IMR-90 (cell line): ENCODE data around the gene KRTAP7-1. TPM values are rescaled to one million over a fixed set of nuclear protein-coding genes. Genes with fewer than 3 reads are reported as not detected.

Experiments used
- ATAC-seq: fragments of 200-7000 bp; cut with Tn5 transposase; 2 replicates; pipeline ENCODE4 v1.9.1; 2020; ENCODE audit warnings: low read depth, mild to moderate bottlenecking, moderate library complexity
- BruUV-seq: library from RNA; stranded (reverse); fragments of 400-500 nt; replicated peaks from 2 replicates; lab custom pipeline; 2021; lab: Mats Ljungman, UMichigan
- CTCF ChIA-PET: fragments of 300-600 bp; formaldehyde crosslinking; extraction: SDS; loops from one replicate; lab custom pipeline; 2021; ENCODE audit warnings: antibody characterized with exemption; lab: Yijun Ruan, JAX
- POLR2A ChIA-PET: fragments of 300-600 bp; sonication (Branson Sonifier 250); formaldehyde crosslinking; loops from one replicate; lab custom pipeline; 2022; ENCODE audit warnings: antibody characterized with exemption; ENCODE audit not compliant: unreplicated experiment; lab: Charles Lee
- DNase-seq: peaks from one replicate; pipeline ENCODE4 v3.0.0; 2013
- H2AFZ ChIP-seq: replicated peaks from 2 replicates; pipeline ENCODE3; 2013; ENCODE audit warnings: low read length, mild to moderate bottlenecking; ENCODE audit not compliant: poor library complexity
- H2AK5ac ChIP-seq: 2 replicates; pipeline ENCODE4 v1.6.1; 2013; ENCODE audit warnings: low read depth, low read length, inconsistent platforms
- H2AK9ac ChIP-seq: replicated peaks from 2 replicates; pipeline ENCODE3; 2013; ENCODE audit warnings: mild to moderate bottlenecking, low read depth, low read length, moderate library complexity; ENCODE audit not compliant: poor library complexity
- H2BK120ac ChIP-seq: 2 replicates; pipeline ENCODE4 v1.6.1; 2013; ENCODE audit warnings: low read depth, low read length, inconsistent platforms
- H2BK15ac ChIP-seq: 3 replicates; pipeline ENCODE4 v1.6.1; 2013; ENCODE audit warnings: low read depth, low read length, inconsistent platforms
- H2BK20ac ChIP-seq: 2 replicates; pipeline ENCODE4 v1.6.1; 2013; ENCODE audit warnings: low read depth, mild to moderate bottlenecking, inconsistent platforms, low read length, moderate library complexity
- H2BK5ac ChIP-seq: 2 replicates; pipeline ENCODE4 v1.6.1; 2013; ENCODE audit warnings: mild to moderate bottlenecking, low read depth, low read length, inconsistent platforms; ENCODE audit not compliant: poor library complexity, severe bottlenecking
- H3K14ac ChIP-seq: replicated peaks from 2 replicates; pipeline ENCODE4 v1.6.1; 2013; ENCODE audit warnings: low read depth, low read length, inconsistent platforms
- H3K18ac ChIP-seq: 2 replicates; pipeline ENCODE4 v1.6.1; 2013; ENCODE audit warnings: low read depth, low read length, control low read depth
- H3K23ac ChIP-seq: 2 replicates; pipeline ENCODE4 v1.6.1; 2013; ENCODE audit warnings: low read depth, low read length, inconsistent platforms
- H3K27ac ChIP-seq: 2 replicates; pipeline ENCODE4 v1.5.1; 2013; ENCODE audit warnings: mild to moderate bottlenecking, control low read depth, low read length; ENCODE audit not compliant: insufficient read depth
- H3K27me3 ChIP-seq: 2 replicates; pipeline ENCODE4 v1.6.1; 2013; ENCODE audit warnings: low read length; ENCODE audit not compliant: control insufficient read depth, insufficient read depth
- H3K36me3 ChIP-seq: 2 replicates; pipeline ENCODE4 v1.6.1; 2013; ENCODE audit warnings: low read length, mixed read lengths; ENCODE audit not compliant: control insufficient read depth, insufficient read depth
- H3K4ac ChIP-seq: 2 replicates; pipeline ENCODE4 v1.6.1; 2013; ENCODE audit warnings: low read depth, low read length, inconsistent platforms
- H3K4me1 ChIP-seq: 2 replicates; pipeline ENCODE4 v1.6.1; 2013; ENCODE audit warnings: low read length, mixed read lengths; ENCODE audit not compliant: control insufficient read depth, insufficient read depth
- H3K4me2 ChIP-seq: 2 replicates; pipeline ENCODE4 v1.6.1; 2013; ENCODE audit warnings: low read depth, mild to moderate bottlenecking, control low read depth, low read length, moderate library complexity
- H3K4me3 ChIP-seq: 2 replicates; pipeline ENCODE4 v1.5.1; 2013; ENCODE audit warnings: low read depth, mild to moderate bottlenecking, control low read depth, low read length, moderate library complexity; ENCODE audit not compliant: insufficient read depth
- H3K56ac ChIP-seq: 2 replicates; pipeline ENCODE4 v1.6.1; 2013; ENCODE audit warnings: low read length, inconsistent platforms; ENCODE audit not compliant: insufficient read depth; ENCODE audit errors: extremely low read depth
- H3K79me1 ChIP-seq, 2 experiments: 2 replicates each; pipeline ENCODE4 v1.6.1; 2013; ENCODE audit warnings: low read length in 2 of 2, inconsistent platforms in 1 of 2, low read depth in 1 of 2
- H3K9ac ChIP-seq: 2 replicates; pipeline ENCODE4 v1.6.1; 2013; ENCODE audit warnings: low read depth, low read length, control low read depth
- H3K9me1 ChIP-seq: 2 replicates; pipeline ENCODE4 v1.6.1; 2013; ENCODE audit warnings: low read length, inconsistent platforms; ENCODE audit not compliant: insufficient read depth
- H3K9me3 ChIP-seq: 2 replicates; pipeline ENCODE4 v1.6.1; 2013; ENCODE audit warnings: low read length; ENCODE audit not compliant: control insufficient read depth, insufficient read depth
- H4K20me1 ChIP-seq: 2 replicates; pipeline ENCODE4 v1.6.1; 2013; ENCODE audit warnings: low read length, inconsistent platforms; ENCODE audit not compliant: insufficient read depth
- H4K5ac ChIP-seq: 2 replicates; pipeline ENCODE4 v1.6.1; 2013; ENCODE audit warnings: mild to moderate bottlenecking, low read depth, low read length, control low read depth
- H4K8ac ChIP-seq, 2 experiments: 2 replicates each; pipeline ENCODE4 v1.6.1; 2013; ENCODE audit warnings: low read depth in 2 of 2, low read length in 2 of 2, control low read depth in 1 of 2, inconsistent platforms in 1 of 2
- H4K91ac ChIP-seq: 2 replicates; pipeline ENCODE4 v1.6.1; 2013; ENCODE audit warnings: low read depth, low read length, inconsistent platforms; ENCODE audit not compliant: insufficient read depth
- BHLHE40 ChIP-seq: fragments of 150-350 bp; IDR thresholded peaks from 2 replicates; pipeline ENCODE4 v1.6.1; 2016; ENCODE audit warnings: mild to moderate bottlenecking, low read depth, low read length
- CHD1 ChIP-seq: IDR thresholded peaks from 2 replicates; pipeline ENCODE4 v1.6.1; 2012; ENCODE audit warnings: low read depth, low read length, improper control_type of control experiment
- MAFK ChIP-seq: IDR thresholded peaks from 2 replicates; pipeline ENCODE4 v1.6.1; 2012; ENCODE audit warnings: low read depth, low read length, improper control_type of control experiment
- MAZ ChIP-seq: IDR thresholded peaks from 2 replicates; pipeline ENCODE4 v1.6.1; 2012; ENCODE audit warnings: low read depth, mild to moderate bottlenecking, low read length, improper control_type of control experiment, moderate library complexity, borderline replicate concordance
- NFE2L2 ChIP-seq: fragments of 150-350 bp; IDR thresholded peaks from 2 replicates; pipeline ENCODE4 v1.6.1; 2016; ENCODE audit warnings: low read depth, mild to moderate bottlenecking, low read length
- POLR2A ChIP-seq: IDR thresholded peaks from 2 replicates; pipeline ENCODE4 v1.6.1; 2012; ENCODE audit warnings: mild to moderate bottlenecking, low read depth, low read length
- RAD21 ChIP-seq: IDR thresholded peaks from 2 replicates; pipeline ENCODE4 v1.6.1; 2012; ENCODE audit warnings: low read length, improper control_type of control experiment
- RCOR1 ChIP-seq: IDR thresholded peaks from 2 replicates; pipeline ENCODE4 v1.6.1; 2012; ENCODE audit warnings: mild to moderate bottlenecking, low read length, improper control_type of control experiment; ENCODE audit not compliant: insufficient replicate concordance
- RFX5 ChIP-seq: IDR thresholded peaks from 2 replicates; pipeline ENCODE4 v1.8.0; 2012; ENCODE audit warnings: low read depth, mild to moderate bottlenecking, low read length, moderate library complexity
- WGBS, 2 experiments: methylation state at CpG; one replicate each; pipeline versions ENCODE4 v1.1.5 to v1.1.7; 2013; ENCODE audit warnings: missing lambda C conversion rate in 2 of 2; ENCODE audit not compliant: insufficient read length in 1 of 2; ENCODE audit errors: extremely low coverage in 2 of 2; 5-methylcytosine and 5-hydroxymethylcytosine counted together
- dilution Hi-C: fragments of 300-500 bp; cut with HindIII; formaldehyde crosslinking; loops from one replicate; pipeline ENCODE4 v1.14.3; 2018; ENCODE audit warnings: low sequenced_read_pairs; ENCODE audit not compliant: unreplicated experiment
- in situ Hi-C: fragments of 300-500 bp; cut with MboI; formaldehyde crosslinking; loops from 3 replicates; pipeline ENCODE4 v1.14.3; 2019; ENCODE audit warnings: low sequenced_read_pairs, inconsistent platforms, mixed read lengths
- intact Hi-C: fragments of 100-400 bp; cut with micrococcal nuclease; formaldehyde crosslinking; loops from 2 replicates; pipeline ENCODE4 v1.10.0; 2022
- polyA plus RNA-seq, 3 experiments: library from polyadenylated mRNA; depleted of rRNA; stranded (reverse); fragments of >200 nt; gene quantifications; 2 replicates each; pipeline ENCODE4 v1.2.3, GENCODE V29; 2012; ENCODE audit warnings: low replicate concordance in 1 of 3
- total RNA-seq: library from RNA; depleted of rRNA; stranded (reverse); fragments of >200 nt; gene quantifications from 2 replicates; pipeline ENCODE4 v1.2.3, GENCODE V29; 2012
- TF ChIP-seq, protein P1 (sequence below): fragments of 150-350 bp; IDR thresholded peaks from 2 replicates; pipeline ENCODE4 v1.6.1; 2017; ENCODE audit warnings: mild to moderate bottlenecking, antibody characterized with exemption, low read length, low read depth
- TF ChIP-seq, protein P2 (sequence below): fragments of 150-350 bp; IDR thresholded peaks from 2 replicates; pipeline ENCODE4 v1.6.1; 2016; ENCODE audit warnings: low read depth, mild to moderate bottlenecking, low read length, moderate library complexity, borderline replicate concordance
- TF ChIP-seq, protein P3 (sequence below): conservative IDR thresholded peaks from 2 replicates; pipeline ENCODE4 v1.5.1; 2012; ENCODE audit warnings: mild to moderate bottlenecking, low read depth, low read length, improper control_type of control experiment

The KRTAP7-1 gene
- total and polyA plus RNA-seq, 2 of the 4 experiments (the other 2 are of a cell fraction), result not detected

DNA sequence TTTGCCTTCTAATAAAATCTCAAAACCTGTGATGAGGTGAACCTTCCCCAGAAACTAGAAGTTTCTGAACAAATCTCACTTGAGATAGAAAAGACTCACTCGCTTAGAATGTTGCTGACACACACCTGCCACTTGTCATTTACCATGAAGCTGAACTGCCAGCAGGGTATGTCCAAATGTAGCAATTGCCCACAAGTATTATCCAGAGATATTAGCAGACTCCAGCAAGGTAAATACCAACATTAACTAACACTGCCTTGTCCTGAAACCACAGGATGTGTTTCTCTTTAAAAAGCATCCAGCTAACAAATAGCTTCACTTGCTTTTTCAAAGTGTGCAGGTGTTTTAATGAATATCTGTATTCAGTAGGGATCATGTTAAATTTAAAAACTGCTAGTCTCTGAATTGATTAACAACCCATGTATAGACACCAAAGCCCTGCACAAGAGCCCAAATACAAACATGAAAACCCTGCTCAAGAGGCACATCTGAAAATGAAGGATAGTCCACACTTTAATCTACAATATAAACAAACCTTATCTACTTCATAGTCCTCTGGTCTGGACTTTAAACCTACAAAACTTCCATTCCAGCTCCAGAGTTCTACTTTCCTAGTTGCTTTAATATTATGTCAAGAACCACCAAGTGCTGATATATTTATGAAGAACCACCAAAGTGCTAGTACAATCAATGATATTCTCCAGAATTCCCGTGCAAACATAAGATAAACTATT lies 35.8 kb downstream of the KRTAP7-1 start:
- H3K36me3 ChIP-seq, result no peaks in the 10 kb centered on the region
- no peak for TF ChIP-seq RAD21
- TF ChIP-seq, protein P1, sequence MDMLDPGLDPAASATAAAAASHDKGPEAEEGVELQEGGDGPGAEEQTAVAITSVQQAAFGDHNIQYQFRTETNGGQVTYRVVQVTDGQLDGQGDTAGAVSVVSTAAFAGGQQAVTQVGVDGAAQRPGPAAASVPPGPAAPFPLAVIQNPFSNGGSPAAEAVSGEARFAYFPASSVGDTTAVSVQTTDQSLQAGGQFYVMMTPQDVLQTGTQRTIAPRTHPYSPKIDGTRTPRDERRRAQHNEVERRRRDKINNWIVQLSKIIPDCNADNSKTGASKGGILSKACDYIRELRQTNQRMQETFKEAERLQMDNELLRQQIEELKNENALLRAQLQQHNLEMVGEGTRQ, result no peak
- TF ChIP-seq RFX5, result no peak
- no peak for TF ChIP-seq BHLHE40
- TF ChIP-seq MAFK, result no peak
- TF ChIP-seq, protein P2, sequence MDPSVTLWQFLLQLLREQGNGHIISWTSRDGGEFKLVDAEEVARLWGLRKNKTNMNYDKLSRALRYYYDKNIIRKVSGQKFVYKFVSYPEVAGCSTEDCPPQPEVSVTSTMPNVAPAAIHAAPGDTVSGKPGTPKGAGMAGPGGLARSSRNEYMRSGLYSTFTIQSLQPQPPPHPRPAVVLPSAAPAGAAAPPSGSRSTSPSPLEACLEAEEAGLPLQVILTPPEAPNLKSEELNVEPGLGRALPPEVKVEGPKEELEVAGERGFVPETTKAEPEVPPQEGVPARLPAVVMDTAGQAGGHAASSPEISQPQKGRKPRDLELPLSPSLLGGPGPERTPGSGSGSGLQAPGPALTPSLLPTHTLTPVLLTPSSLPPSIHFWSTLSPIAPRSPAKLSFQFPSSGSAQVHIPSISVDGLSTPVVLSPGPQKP, result no peak
- no peak for TF ChIP-seq MAZ
- TF ChIP-seq, protein P3, sequence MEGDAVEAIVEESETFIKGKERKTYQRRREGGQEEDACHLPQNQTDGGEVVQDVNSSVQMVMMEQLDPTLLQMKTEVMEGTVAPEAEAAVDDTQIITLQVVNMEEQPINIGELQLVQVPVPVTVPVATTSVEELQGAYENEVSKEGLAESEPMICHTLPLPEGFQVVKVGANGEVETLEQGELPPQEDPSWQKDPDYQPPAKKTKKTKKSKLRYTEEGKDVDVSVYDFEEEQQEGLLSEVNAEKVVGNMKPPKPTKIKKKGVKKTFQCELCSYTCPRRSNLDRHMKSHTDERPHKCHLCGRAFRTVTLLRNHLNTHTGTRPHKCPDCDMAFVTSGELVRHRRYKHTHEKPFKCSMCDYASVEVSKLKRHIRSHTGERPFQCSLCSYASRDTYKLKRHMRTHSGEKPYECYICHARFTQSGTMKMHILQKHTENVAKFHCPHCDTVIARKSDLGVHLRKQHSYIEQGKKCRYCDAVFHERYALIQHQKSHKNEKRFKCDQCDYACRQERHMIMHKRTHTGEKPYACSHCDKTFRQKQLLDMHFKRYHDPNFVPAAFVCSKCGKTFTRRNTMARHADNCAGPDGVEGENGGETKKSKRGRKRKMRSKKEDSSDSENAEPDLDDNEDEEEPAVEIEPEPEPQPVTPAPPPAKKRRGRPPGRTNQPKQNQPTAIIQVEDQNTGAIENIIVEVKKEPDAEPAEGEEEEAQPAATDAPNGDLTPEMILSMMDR, result no peak
- no peak for TF ChIP-seq RCOR1
- no peak for TF ChIP-seq POLR2A
- no peak for TF ChIP-seq NFE2L2
- no peak for TF ChIP-seq CHD1
- H4K5ac ChIP-seq, result no peak overlapping the region
- CTCF ChIA-PET, result no interaction called here
- intact Hi-C loops (no loop called here), in situ Hi-C loops (no loop called here), dilution Hi-C loops (no loop called here)
- no peak overlapping the region for H3K4ac ChIP-seq
- no peak overlapping the region for H2BK120ac ChIP-seq
- no peak overlapping the region for H3K4me3 ChIP-seq
- no peaks in the 10 kb centered on the region for H3K79me1 ChIP-seq
- no peaks in the 10 kb centered on the region for H3K4me1 ChIP-seq
- no peak overlapping the region for H2AK5ac ChIP-seq
- H2BK15ac ChIP-seq, result no peak overlapping the region
- H3K27me3 ChIP-seq, result no peaks in the 10 kb centered on the region
- no peak overlapping the region for H4K8ac ChIP-seq
- H2BK5ac ChIP-seq, result no peak overlapping the region
- H4K91ac ChIP-seq, result no peak overlapping the region
- no peak overlapping the region for H3K18ac ChIP-seq
- H3K9me3 ChIP-seq, result peaks cover 6% of the 10 kb centered on the region
- no peak overlapping the region for H2BK20ac ChIP-seq
- WGBS, 2 experiments, result 57% methylated on average over 1 of the region's 2 CpGs; no CpG with 5 or more reads in 1 of the 2 experiments
- no peak overlapping the region for H2AK9ac ChIP-seq
- H3K14ac ChIP-seq, result no peak overlapping the region
- BruUV-seq, result no TSS peak
- H3K4me2 ChIP-seq, result no peak overlapping the region
- POLR2A ChIA-PET, result no interaction called here
- H3K23ac ChIP-seq, result no peak overlapping the region
- H3K9ac ChIP-seq, result no peak overlapping the region
- H3K27ac ChIP-seq, result no peak overlapping the region
- H3K9me1 ChIP-seq, result no peaks in the 10 kb centered on the region
- ATAC-seq (no peak), DNase-seq (no peak)
- H2AFZ ChIP-seq, result no peak overlapping the region
- no peaks in the 10 kb centered on the region for H4K20me1 ChIP-seq
- H3K56ac ChIP-seq, result no peak overlapping the region
